Spleen (tissue), 11 donors: ENCODE data around the gene AMPH. TPM values are rescaled to one million over a fixed set of nuclear protein-coding genes. Genes with fewer than 3 reads are reported as not detected.

Experiments
- DNase-seq: peaks from one replicate; pipeline ENCODE4 v3.0.0-alpha.2; 2020
- H3K27ac ChIP-seq, 8 donors: fragments of 200-600 bp; sonication (generic) in 7 of 8; 1 replicate in 4 of 8; 2 replicates in 4 of 8; pipeline versions ENCODE4 v1.5.0 to v1.8.0; 2016 to 2021; ENCODE audit warnings: inconsistent platforms in 4 of 8, mild to moderate bottlenecking in 4 of 8, moderate library complexity in 1 of 8
- H3K27me3 ChIP-seq, 7 donors: fragments of 200-600 bp; sonication (generic) in 6 of 7; replicated peaks in 1 of 7; 1 replicate in 4 of 7; 2 replicates in 3 of 7; pipeline versions ENCODE4 v1.5.0 to v1.8.0; 2016 to 2021; ENCODE audit warnings: inconsistent platforms in 3 of 7, mild to moderate bottlenecking in 1 of 7
- H3K36me3 ChIP-seq, 6 donors: fragments of 200-600 bp; sonication (generic) in 5 of 6; 1 replicate in 4 of 6; 2 replicates in 2 of 6; pipeline versions ENCODE4 v1.5.0 to v1.8.0; 2016 to 2021; ENCODE audit warnings: inconsistent platforms in 2 of 6
- H3K4me1 ChIP-seq, 6 donors: fragments of 200-600 bp; sonication (generic) in 5 of 6; 1 replicate in 3 of 6; 2 replicates in 3 of 6; pipeline versions ENCODE4 v1.5.0 to v1.8.0; 2016 to 2021; ENCODE audit warnings: inconsistent platforms in 3 of 6
- H3K4me3 ChIP-seq, 8 donors: fragments of 200-600 bp; sonication (generic) in 7 of 8; 1 replicate in 4 of 8; 2 replicates in 4 of 8; pipeline versions ENCODE4 v1.5.0 to v1.8.0; 2016 to 2021; ENCODE audit warnings: inconsistent platforms in 4 of 8, mild to moderate bottlenecking in 4 of 8, moderate library complexity in 2 of 8
- H3K9me3 ChIP-seq, 8 donors: fragments of 200-600 bp; sonication (generic) in 7 of 8; 1 replicate in 4 of 8; 2 replicates in 4 of 8; pipeline versions ENCODE4 v1.5.0 to v1.8.0; 2016 to 2021; ENCODE audit warnings: inconsistent platforms in 4 of 8
- POLR2A ChIP-seq, 3 donors: fragments of 450-650 bp; IDR thresholded peaks; one replicate each; pipeline ENCODE4 v1.5.1; 2017; ENCODE audit warnings: antibody characterized with exemption in 3 of 3, mild to moderate bottlenecking in 1 of 3
- POLR2AphosphoS5 ChIP-seq, 3 donors: sonication (generic); formaldehyde crosslinking; IDR thresholded peaks; one replicate each; pipeline ENCODE4 v1.5.1; 2017; ENCODE audit warnings: antibody characterized with exemption in 3 of 3
- WGBS, 5 donors: extraction: QIAGEN DNeasy Blood & Tissue Kit in 3 of 5; methylation state at CpG; one replicate each; pipeline versions ENCODE4 v1.1.5 to v1.1.7; 2013 to 2018; 5-methylcytosine and 5-hydroxymethylcytosine counted together
- intact Hi-C: fragments of 100-400 bp; cut with DNase I; formaldehyde crosslinking; loops from one replicate; pipeline ENCODE4 v1.15.0; 2023; ENCODE audit warnings: low total_unique reads
- polyA plus RNA-seq, 3 donors: library from polyadenylated mRNA; stranded (reverse); fragments of 200-250 nt; gene quantifications; one replicate each; pipeline ENCODE4 v1.2.1, GENCODE V29; 2013
- total RNA-seq, 7 donors: library from RNA; depleted of rRNA in 3 of 7; stranded (reverse); fragments of >200 nt in 3 of 7; fragmentation: NEBNext Ultra II Directional in 4 of 7; extraction: Animal tissue kit (Norgen Biotek cat#: 25700) in 4 of 7; gene quantifications; one replicate each; pipeline versions ENCODE4 v1.1.0 to v1.2.1, GENCODE V29; 2016 to 2021
- TF ChIP-seq, protein P1 (sequence below), 11 experiments: fragments of 200-600 bp in 7 of 11; fragments of 450-650 bp in 4 of 11; sonication (generic) in 4 of 11; IDR thresholded peaks in 8 of 11; conservative IDR thresholded peaks in 3 of 11; 1 replicate in 7 of 11; 2 replicates in 4 of 11; pipeline versions ENCODE4 v1.4.0 to v1.8.0; 2016 to 2021; ENCODE audit warnings: antibody characterized with exemption in 11 of 11, inconsistent platforms in 4 of 11, mild to moderate bottlenecking in 1 of 11
- donor health status: healthy with polysubstance abuse.
- donor health status: DM: no; HTN: no; CAD: no; lungs with moderate emphysema.
- donor health status: DM: no; HTN: no; CAD: no.
- donor health status: Bipolar disorder and iron deficiency.
- donor health status: healthy.
- donor health status: DM: no; HTN: no; CAD: no.
- donor health status: DM: yes; HTN: yes; CAD: no.

The AMPH gene
- total and polyA plus RNA-seq, 10 donors, result 0.09 to 10.3 (median 1.1) TPM

DNA sequence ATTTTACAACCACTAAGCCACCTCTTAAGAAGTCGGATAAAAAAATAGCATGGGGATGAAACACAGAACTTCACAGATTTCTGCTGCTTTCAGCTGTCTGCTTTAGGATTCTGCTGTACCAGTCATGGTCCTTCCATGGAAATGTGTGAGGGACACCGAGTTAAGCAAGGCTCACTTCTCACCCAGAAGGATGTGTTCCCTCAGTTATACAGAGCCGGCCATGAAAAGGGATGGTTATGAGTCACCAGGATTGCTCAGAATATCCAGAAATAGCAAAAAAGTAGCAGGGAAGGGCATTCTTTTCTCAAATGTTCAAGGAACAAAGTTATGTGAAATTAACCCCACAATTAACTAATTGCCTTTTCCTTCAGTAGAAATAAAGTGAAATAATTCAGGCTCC lies 124.4 kb downstream of the AMPH start:
- DNase-seq, result no peak
- no peaks in the 10 kb centered on the region for H3K9me3 ChIP-seq
- no peaks in the 10 kb centered on the region for H3K36me3 ChIP-seq
- intact Hi-C loops, result no loop called here
- H3K27ac ChIP-seq, result no peak overlapping the region
- H3K4me3 ChIP-seq, result no peak overlapping the region
- no peaks in the 10 kb centered on the region for H3K4me1 ChIP-seq
- 74 to 86% (median 83%) methylated on average over 3 of the region's 3 CpGs for WGBS, 5 donors
- peaks cover 0 to 12% (median 0%) of the 10 kb centered on the region in 7 donors for H3K27me3 ChIP-seq
- TF ChIP-seq POLR2AphosphoS5 (IDR thresholded peaks at IDR 0.05) (no peak), POLR2A (IDR thresholded peaks at IDR 0.05) (no peak)
- TF ChIP-seq, protein P1, sequence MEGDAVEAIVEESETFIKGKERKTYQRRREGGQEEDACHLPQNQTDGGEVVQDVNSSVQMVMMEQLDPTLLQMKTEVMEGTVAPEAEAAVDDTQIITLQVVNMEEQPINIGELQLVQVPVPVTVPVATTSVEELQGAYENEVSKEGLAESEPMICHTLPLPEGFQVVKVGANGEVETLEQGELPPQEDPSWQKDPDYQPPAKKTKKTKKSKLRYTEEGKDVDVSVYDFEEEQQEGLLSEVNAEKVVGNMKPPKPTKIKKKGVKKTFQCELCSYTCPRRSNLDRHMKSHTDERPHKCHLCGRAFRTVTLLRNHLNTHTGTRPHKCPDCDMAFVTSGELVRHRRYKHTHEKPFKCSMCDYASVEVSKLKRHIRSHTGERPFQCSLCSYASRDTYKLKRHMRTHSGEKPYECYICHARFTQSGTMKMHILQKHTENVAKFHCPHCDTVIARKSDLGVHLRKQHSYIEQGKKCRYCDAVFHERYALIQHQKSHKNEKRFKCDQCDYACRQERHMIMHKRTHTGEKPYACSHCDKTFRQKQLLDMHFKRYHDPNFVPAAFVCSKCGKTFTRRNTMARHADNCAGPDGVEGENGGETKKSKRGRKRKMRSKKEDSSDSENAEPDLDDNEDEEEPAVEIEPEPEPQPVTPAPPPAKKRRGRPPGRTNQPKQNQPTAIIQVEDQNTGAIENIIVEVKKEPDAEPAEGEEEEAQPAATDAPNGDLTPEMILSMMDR (IDR thresholded peaks at IDR 0.05 in 8 of 11, conservative IDR thresholded peaks at IDR 0.05 in 3 of 11), result no peak

DNA sequence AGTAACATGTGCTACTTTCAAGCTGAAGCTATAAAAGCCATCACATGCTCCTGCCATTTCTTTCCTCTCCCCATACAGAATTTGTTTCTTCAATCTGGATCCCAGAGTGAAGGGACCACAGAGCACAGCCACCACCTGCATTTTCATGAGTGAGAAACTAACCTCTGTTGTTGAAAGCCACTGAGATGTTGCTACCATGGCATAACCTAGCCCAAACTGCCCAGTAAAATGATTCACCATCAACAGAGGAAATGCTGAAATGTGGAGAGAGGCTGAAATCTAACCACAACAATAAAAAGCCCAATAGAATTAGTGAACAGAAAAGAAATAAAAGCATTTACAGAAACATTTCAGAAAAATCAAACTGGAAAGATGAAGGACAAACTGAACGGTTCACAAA lies 125.2 kb downstream of the AMPH start:
- Histone ChIP-seq H3K36me3 (no peaks in the 10 kb centered on the region), H3K4me3 (no peak overlapping the region), H3K4me1 (no peaks in the 10 kb centered on the region), H3K27ac (no peak overlapping the region), H3K27me3 (peaks cover 0 to 12% (median 0%) of the 10 kb centered on the region in 7 donors), H3K9me3 (no peaks in the 10 kb centered on the region)
- no peak for DNase-seq
- intact Hi-C loops, result no loop called here
- WGBS, 5 donors, result 84 to 97% (median 94%) methylated on average over 1 of the region's 1 CpG
- TF ChIP-seq POLR2A (IDR thresholded peaks at IDR 0.05) (no peak), POLR2AphosphoS5 (IDR thresholded peaks at IDR 0.05) (no peak)
- TF ChIP-seq, protein P1 (IDR thresholded peaks at IDR 0.05 in 8 of 11, conservative IDR thresholded peaks at IDR 0.05 in 3 of 11), result no peak

DNA sequence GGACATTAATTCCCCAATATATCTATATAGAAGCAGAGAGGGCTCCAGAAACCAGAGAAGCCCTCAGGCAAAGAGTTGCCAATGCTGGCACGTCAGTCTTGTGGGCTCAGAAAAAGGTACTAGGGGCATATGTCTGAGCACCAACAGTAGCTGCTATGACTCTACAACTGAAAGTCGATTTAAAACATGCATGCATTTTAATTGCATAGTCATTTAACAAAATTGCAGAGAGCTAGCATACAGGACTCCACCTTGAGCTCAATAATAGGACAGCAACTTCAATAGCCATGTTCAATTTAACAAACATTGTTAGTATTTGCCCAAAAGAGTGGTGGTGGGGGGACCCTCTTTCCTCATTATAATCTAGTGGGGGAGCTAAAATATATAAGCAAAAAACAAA lies 126.5 kb downstream of the AMPH start:
- H3K27me3 ChIP-seq, result peaks cover 0 to 12% (median 0%) of the 10 kb centered on the region in 7 donors
- no peak for DNase-seq
- intact Hi-C loops, result no loop called here
- H3K4me1 ChIP-seq, result no peaks in the 10 kb centered on the region
- H3K9me3 ChIP-seq, result no peaks in the 10 kb centered on the region
- no peak overlapping the region for H3K4me3 ChIP-seq
- H3K36me3 ChIP-seq, result no peaks in the 10 kb centered on the region
- WGBS, 5 donors, result 58 to 78% (median 73%) methylated on average over 2 of the region's 2 CpGs
- no peak overlapping the region for H3K27ac ChIP-seq
- TF ChIP-seq POLR2AphosphoS5 (IDR thresholded peaks at IDR 0.05), result no peak

DNA sequence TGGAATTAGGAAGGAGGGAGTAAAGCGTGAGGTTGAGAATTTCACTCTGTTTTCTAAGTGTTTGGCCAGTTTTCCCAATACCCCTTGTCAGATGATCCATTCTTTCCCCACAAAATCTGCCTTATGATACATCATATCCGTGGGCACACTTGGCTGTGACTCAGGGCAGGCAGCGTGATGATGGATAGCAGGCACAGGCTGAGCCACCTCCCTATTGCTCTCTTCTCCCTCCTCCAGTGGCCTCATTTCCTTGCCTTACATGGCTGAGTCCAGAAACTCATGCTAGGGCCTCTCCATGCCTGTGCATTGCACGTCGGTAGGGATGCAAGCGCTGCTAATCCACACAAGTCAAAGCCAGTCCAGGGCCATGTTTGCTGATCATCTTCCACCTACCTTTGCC lies 128.3 kb downstream of the AMPH start:
- Histone ChIP-seq H3K27ac (no peak overlapping the region), H3K36me3 (no peaks in the 10 kb centered on the region), H3K27me3 (peaks cover 0 to 12% (median 0%) of the 10 kb centered on the region in 7 donors), H3K4me3 (no peak overlapping the region), H3K9me3 (no peaks in the 10 kb centered on the region), H3K4me1 (no peaks in the 10 kb centered on the region)
- no peak for DNase-seq
- 83 to 87% (median 85%) methylated on average over 6 of the region's 6 CpGs for WGBS, 5 donors
- TF ChIP-seq POLR2AphosphoS5 (IDR thresholded peaks at IDR 0.05), result no peak
- TF ChIP-seq, protein P1 (IDR thresholded peaks at IDR 0.05 in 8 of 11, conservative IDR thresholded peaks at IDR 0.05 in 3 of 11), result no peak
- no peak for TF ChIP-seq POLR2A (IDR thresholded peaks at IDR 0.05)
- intact Hi-C loops, result no loop called here

DNA sequence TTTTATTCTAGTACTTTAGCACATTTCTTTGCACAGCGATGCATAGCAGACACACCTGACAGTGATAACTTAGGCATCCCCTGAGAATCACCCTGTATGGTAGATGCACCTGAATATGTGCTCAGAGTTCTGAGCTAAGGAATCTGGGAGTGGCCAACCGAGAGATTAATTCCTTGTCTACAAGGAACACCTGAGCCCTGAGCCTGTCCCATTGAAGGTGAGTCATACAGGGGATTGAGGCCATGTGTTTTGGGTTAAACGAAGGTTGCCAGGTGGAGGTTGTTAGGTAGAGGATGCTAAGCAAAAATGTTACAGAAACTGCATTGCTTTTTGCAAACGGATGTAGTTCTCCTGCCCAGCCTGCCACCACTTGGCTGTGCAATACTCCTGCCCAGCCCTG lies 128.9 kb downstream of the AMPH start:
- intact Hi-C loops, result no loop called here
- H3K27me3 ChIP-seq, result peaks cover 0 to 12% (median 0%) of the 10 kb centered on the region in 7 donors
- 81 to 90% (median 86%) methylated on average over 4 of the region's 4 CpGs for WGBS, 5 donors
- H3K4me3 ChIP-seq, result no peak overlapping the region
- no peaks in the 10 kb centered on the region for H3K36me3 ChIP-seq
- no peaks in the 10 kb centered on the region for H3K4me1 ChIP-seq
- no peaks in the 10 kb centered on the region for H3K9me3 ChIP-seq
- no peak for DNase-seq
- no peak for TF ChIP-seq POLR2A (IDR thresholded peaks at IDR 0.05)
- no peak for TF ChIP-seq POLR2AphosphoS5 (IDR thresholded peaks at IDR 0.05)
- TF ChIP-seq, protein P1 (IDR thresholded peaks at IDR 0.05 in 8 of 11, conservative IDR thresholded peaks at IDR 0.05 in 3 of 11), result no peak
- H3K27ac ChIP-seq, result no peak overlapping the region
